Stimulated activated CD4-positive, alpha-beta T cell treated with anti-CD3 and anti-CD28 coated beads, Interleukin-4, amount 100 ng/mL, for 24 hours (primary cell): Measurements from ENCODE around the gene TEX38.
"Not testable (repeated sequence)": the region's sequence is repeated elsewhere in the genome, so short reads cannot be mapped to it uniquely, and the experiment has no call there.

Experiments used
- DNase-seq: peaks from one replicate; pipeline ENCODE4 v3.0.0-alpha.2; 2020

TEX38 gene

GRCh38 chr1:46671554-46671953 is at the start of gene TEX38:
Gene TEX38, plus strand, starts transcription at chr1:46671854. Its CDS starts 81 bp downstream, at chr1:46671935.
- no peak for DNase-seq

- DNase-seq, result no peak
Observed at GRCh38 chr1:46621930-46622329, 49.7 kb upstream of the TEX38 start.

GRCh38 chr1:46622344-46622743 is 49.3 kb upstream of the TEX38 start:
- no peak for DNase-seq

- no peak for DNase-seq
Observed at GRCh38 chr1:46623743-46624644, 47.7 kb upstream of the TEX38 start.

- no peak for DNase-seq
Observed at GRCh38 chr1:46630719-46631118, 40.9 kb upstream of the TEX38 start.

- no peak for DNase-seq
Observed at GRCh38 chr1:46635205-46635604, 36.4 kb upstream of the TEX38 start.

GRCh38 chr1:46637444-46638083 is 34.1 kb upstream of the TEX38 start:
- DNase-seq, result no peak

- no peak for DNase-seq
Observed at GRCh38 chr1:46638921-46639320, 32.7 kb upstream of the TEX38 start.

GRCh38 chr1:46639547-46639946 is 32.1 kb upstream of the TEX38 start:
- DNase-seq, result no peak

- no peak for DNase-seq
Observed at GRCh38 chr1:46642115-46642680, 29.5 kb upstream of the TEX38 start.

- no peak for DNase-seq
Observed at GRCh38 chr1:46643368-46643775, 28.3 kb upstream of the TEX38 start.

- DNase-seq, result no peak
Observed at GRCh38 chr1:46645815-46646214, 25.8 kb upstream of the TEX38 start.

GRCh38 chr1:46646331-46646730 is 25.3 kb upstream of the TEX38 start:
- DNase-seq, result no peak

- no peak for DNase-seq
Observed at GRCh38 chr1:46646844-46647243, 24.8 kb upstream of the TEX38 start.

GRCh38 chr1:46647611-46648010 is 24.0 kb upstream of the TEX38 start:
- DNase-seq, result no peak

GRCh38 chr1:46649764-46650163 is 21.9 kb upstream of the TEX38 start:
- no peak for DNase-seq

- DNase-seq, result no peak
Observed at GRCh38 chr1:46650491-46650890, 21.2 kb upstream of the TEX38 start.

GRCh38 chr1:46651152-46651551 is 20.5 kb upstream of the TEX38 start:
- not testable (repeated sequence) for DNase-seq

- DNase-seq, result no peak
Observed at GRCh38 chr1:46652321-46653100, 19.1 kb upstream of the TEX38 start.

GRCh38 chr1:46653405-46653958 is 18.2 kb upstream of the TEX38 start:
- no peak for DNase-seq

GRCh38 chr1:46654012-46654411 is 17.6 kb upstream of the TEX38 start:
- no peak for DNase-seq

- DNase-seq, result not testable (repeated sequence)
Observed at GRCh38 chr1:46654698-46655097, 17.0 kb upstream of the TEX38 start.

GRCh38 chr1:46655848-46656247 is 15.8 kb upstream of the TEX38 start:
- no peak for DNase-seq
